Measurements from ENCODE around the gene STAT5A. TPM values are rescaled to one million over a fixed set of nuclear protein-coding genes. Genes with fewer than 3 reads are reported as not detected.
"Not testable (repeated sequence)": the region's sequence is repeated elsewhere in the genome, so short reads cannot be mapped to it uniquely, and the experiment has no call there.

The STAT5A gene
- total RNA-seq, 4 donors from 2014 or later: 42.4 to 97.0 (median 62.7) TPM

DNA sequence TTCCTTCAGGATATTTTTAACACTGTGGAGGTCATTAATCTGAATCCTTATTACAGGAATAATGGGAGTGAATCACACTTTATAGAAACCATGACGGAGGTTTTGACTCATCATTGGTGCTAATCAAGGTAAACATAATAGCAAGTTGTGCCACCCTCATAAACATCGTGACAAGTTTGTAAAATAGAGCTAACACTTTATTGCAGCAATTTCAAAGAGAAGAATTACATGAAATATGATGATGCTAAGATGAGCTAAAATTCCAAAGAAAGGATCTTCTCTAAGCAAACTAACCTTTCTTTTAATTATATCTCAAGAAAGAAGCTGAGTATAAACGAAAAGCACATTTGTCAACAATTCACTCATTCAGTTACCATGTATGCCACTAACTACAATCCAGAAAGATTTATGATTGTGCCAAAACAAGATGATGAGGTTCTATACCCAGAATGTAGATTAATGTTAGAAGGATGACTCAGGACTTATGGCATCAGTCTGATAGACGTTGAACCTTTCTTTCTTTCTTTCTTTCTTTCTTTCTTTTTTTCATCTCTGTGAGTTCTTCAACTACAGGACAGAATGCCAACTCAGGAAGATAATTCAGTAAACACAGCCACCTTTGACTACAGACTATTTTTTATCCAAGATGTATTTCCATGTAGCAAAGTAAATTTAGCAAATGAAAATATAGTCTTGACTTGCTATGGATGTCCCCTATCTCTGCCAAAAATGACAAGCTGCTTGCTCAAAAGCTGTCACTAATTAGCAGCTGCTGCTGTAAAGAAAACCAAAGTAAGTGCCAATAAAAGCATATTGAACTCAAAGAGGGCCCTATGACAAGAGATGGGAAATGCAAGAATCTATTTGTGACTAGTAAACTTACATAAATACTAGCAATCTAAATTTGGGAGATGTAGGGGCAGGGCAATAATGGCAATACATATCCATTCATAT lies 35.4 kb upstream of the STAT5A start:
- intact Hi-C loops (cut with DNase I): no loop called here
- Histone ChIP-seq H3K4me3 (no peak overlapping the region), H3K36me3 (no peaks in the 10 kb centered on the region), H3K27ac (replicated peaks in 1 of 4) (peak overlapping the region in 2 of 4 donors; percentile 34 to 94), H3K27me3 (no peaks in the 10 kb centered on the region), H3K9me3 (no peaks in the 10 kb centered on the region), H3K4me1 (peaks cover 31 to 90% (median 80%) of the 10 kb centered on the region in 4 donors)
- no peak for DNase-seq (ENCODE audit: extremely low spot score)
- 33% methylated on average over 4 of the region's 4 CpGs for WGBS
- TF ChIP-seq POLR2A (IDR thresholded peaks at IDR 0.05; ENCODE audit: low read depth): no peak

DNA sequence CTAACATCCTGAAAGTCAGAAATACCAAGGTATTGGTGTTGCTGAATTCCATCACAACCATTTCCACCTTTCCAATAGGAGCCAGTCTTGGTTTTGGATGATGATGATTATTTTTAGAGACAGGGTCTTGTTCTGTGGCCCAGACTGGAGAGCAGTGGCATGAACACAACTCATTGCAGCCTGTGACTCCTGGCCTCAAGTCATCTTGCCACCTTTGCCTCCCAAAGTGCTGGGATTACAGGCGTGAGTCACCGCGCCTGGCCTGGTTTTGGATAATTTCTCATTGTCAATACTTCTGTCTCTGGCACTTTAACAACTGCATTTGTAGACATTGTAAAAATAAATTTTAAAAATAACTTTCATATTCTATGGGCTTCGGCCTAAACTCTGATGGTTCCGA lies 34.7 kb upstream of the STAT5A start:
- 93% methylated on average over 5 of the region's 5 CpGs for WGBS
- intact Hi-C loops (cut with DNase I): no loop called here
- TF ChIP-seq POLR2AphosphoS5 (IDR thresholded peaks at IDR 0.05): no peak
- TF ChIP-seq, protein P1, sequence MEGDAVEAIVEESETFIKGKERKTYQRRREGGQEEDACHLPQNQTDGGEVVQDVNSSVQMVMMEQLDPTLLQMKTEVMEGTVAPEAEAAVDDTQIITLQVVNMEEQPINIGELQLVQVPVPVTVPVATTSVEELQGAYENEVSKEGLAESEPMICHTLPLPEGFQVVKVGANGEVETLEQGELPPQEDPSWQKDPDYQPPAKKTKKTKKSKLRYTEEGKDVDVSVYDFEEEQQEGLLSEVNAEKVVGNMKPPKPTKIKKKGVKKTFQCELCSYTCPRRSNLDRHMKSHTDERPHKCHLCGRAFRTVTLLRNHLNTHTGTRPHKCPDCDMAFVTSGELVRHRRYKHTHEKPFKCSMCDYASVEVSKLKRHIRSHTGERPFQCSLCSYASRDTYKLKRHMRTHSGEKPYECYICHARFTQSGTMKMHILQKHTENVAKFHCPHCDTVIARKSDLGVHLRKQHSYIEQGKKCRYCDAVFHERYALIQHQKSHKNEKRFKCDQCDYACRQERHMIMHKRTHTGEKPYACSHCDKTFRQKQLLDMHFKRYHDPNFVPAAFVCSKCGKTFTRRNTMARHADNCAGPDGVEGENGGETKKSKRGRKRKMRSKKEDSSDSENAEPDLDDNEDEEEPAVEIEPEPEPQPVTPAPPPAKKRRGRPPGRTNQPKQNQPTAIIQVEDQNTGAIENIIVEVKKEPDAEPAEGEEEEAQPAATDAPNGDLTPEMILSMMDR (IDR thresholded peaks at IDR 0.05): no peak
- no peak for TF ChIP-seq EP300 (IDR thresholded peaks at IDR 0.05)

DNA sequence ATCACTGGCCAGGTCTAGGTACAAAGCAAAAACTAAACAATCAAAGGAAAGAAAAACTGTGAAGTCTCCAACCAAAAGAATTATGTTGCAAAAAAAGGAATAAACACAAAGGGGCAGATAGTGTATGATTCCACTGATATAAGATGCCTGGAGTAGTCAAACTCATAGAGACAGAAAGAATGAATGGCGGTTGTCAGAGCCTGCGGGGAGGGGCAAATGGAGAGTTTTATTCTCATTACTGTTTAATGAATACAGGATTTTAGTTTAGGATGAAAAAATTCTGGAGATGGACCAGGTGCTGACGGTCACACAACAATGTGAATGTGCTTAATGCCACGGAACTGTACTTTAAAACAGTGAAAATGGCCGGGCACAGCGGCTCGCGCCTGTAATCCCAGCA lies 32.9 kb upstream of the STAT5A start:
- no peak overlapping the region for H3K27ac ChIP-seq (replicated peaks in 1 of 4)

More for the DNA sequence above, 34.7 kb upstream of the STAT5A start:
- H3K36me3 ChIP-seq: no peaks in the 10 kb centered on the region
- H3K4me1 ChIP-seq: peaks cover 26 to 83% (median 75%) of the 10 kb centered on the region in 4 donors
- no peak for DNase-seq (ENCODE audit: extremely low spot score)
- peak overlapping the region in 1 of 4 donors; percentile 94 for H3K27ac ChIP-seq (replicated peaks in 1 of 4)
- no peak overlapping the region for H3K4me3 ChIP-seq
- no peaks in the 10 kb centered on the region for H3K27me3 ChIP-seq
- H3K9me3 ChIP-seq: no peaks in the 10 kb centered on the region

DNA sequence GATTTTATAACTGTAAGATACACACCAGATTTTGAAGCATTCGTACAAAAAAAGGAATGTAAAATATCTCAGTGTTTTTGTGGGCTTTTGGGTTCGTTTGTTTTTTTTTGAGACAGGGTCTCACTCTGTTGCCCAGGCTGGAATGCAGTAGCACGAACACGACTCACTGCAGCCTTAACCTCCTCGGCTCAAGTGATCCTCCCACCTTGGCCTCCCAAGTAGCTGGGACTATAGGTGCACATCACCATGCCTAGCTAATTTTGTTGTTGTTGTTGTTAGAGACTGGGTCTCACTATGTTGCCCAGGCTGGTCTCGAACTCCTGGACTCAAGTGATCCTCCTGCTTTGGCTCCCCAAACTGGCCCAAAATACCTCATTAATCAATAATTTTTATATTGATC lies 28.0 kb upstream of the STAT5A start:
- intact Hi-C loops (cut with DNase I): no loop called here
- no peak for DNase-seq (ENCODE audit: extremely low spot score)
- WGBS: 89% methylated on average over 6 of the region's 6 CpGs
- H3K9me3 ChIP-seq: no peaks in the 10 kb centered on the region
- H3K36me3 ChIP-seq: no peaks in the 10 kb centered on the region
- H3K4me1 ChIP-seq: peaks cover 0 to 23% (median 17%) of the 10 kb centered on the region in 4 donors
- H3K27ac ChIP-seq (replicated peaks in 1 of 4): no peak overlapping the region
- TF ChIP-seq POLR2A (IDR thresholded peaks at IDR 0.05; ENCODE audit: low read depth) (no peak), EP300 (IDR thresholded peaks at IDR 0.05) (no peak), POLR2AphosphoS5 (IDR thresholded peaks at IDR 0.05) (no peak)
- TF ChIP-seq, protein P1 (IDR thresholded peaks at IDR 0.05): no peak
- H3K4me3 ChIP-seq: no peak overlapping the region
- no peaks in the 10 kb centered on the region for H3K27me3 ChIP-seq

More for the DNA sequence above, 32.9 kb upstream of the STAT5A start:
- Histone ChIP-seq H3K4me1 (peaks cover 17 to 66% (median 62%) of the 10 kb centered on the region in 4 donors), H3K36me3 (no peaks in the 10 kb centered on the region), H3K9me3 (no peaks in the 10 kb centered on the region), H3K4me3 (no peak overlapping the region), H3K27me3 (no peaks in the 10 kb centered on the region)
- no peak for DNase-seq (ENCODE audit: extremely low spot score)
- intact Hi-C loops (cut with DNase I): no loop called here
- TF ChIP-seq POLR2A (IDR thresholded peaks at IDR 0.05; ENCODE audit: low read depth) (no peak), EP300 (IDR thresholded peaks at IDR 0.05) (no peak), POLR2AphosphoS5 (IDR thresholded peaks at IDR 0.05) (no peak)
- TF ChIP-seq, protein P1 (IDR thresholded peaks at IDR 0.05): no peak
- WGBS: 91% methylated on average over 8 of the region's 8 CpGs

DNA sequence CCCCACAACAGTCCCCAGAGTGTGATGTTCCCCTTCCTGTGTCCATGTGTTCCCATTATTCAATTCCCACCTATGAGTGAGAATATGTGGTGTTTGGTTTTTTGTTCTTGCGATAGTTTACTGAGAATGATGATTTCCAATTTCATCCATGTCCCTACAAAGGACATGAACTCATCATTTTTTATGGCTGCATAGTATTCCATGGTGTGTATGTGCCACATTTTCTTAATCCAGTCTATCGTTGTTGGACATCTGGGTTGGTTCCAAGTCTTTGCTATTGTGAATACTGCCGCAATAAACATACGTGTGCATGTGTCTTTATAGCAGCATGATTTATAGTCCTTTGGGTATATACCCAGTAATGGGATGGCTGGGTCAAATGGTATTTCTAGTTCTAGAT lies 23.9 kb upstream of the STAT5A start:
- WGBS: no CpG with 5 or more reads among the region's 4 CpGs
- H3K4me3 ChIP-seq; H3K36me3 ChIP-seq; intact Hi-C loops (cut with DNase I); H3K27ac ChIP-seq (replicated peaks in 1 of 4); H3K9me3 ChIP-seq; H3K27me3 ChIP-seq; DNase-seq (ENCODE audit: extremely low spot score): not testable (repeated sequence)
- H3K4me1 ChIP-seq: peaks cover 0 to 18% (median 11%) of the 10 kb centered on the region in 4 donors

All from esophagus muscularis mucosa (tissue), 4 donors.